Measurements from ENCODE around the gene KCNK6. TPM values are rescaled to one million over a fixed set of nuclear protein-coding genes. Genes with fewer than 3 reads are reported as not detected.

The KCNK6 gene
- polyA plus RNA-seq, 1 donor (not counting 4 experiments of a cell fraction or from before 2014, with no cell fraction given): 23.9 TPM

- Histone ChIP-seq H3K9me1 (ENCODE audit: control insufficient read depth, extremely low read depth, insufficient read depth, low read length) (no peaks in the 10 kb centered on the region), H3K27ac (ENCODE audit: control insufficient read depth, insufficient read depth, low read length) (no peak overlapping the region), H4K20me1 (ENCODE audit: control insufficient read depth, extremely low read depth, insufficient read depth, low read length) (peaks cover 5% of the 10 kb centered on the region), H3K27me3 (ENCODE audit: control insufficient read depth, extremely low read depth, insufficient read depth, low read length) (no peaks in the 10 kb centered on the region), H3K4me2 (ENCODE audit: control insufficient read depth, extremely low read depth, insufficient read depth, low read depth, low read length) (no peak overlapping the region), H2AFZ (ENCODE audit: control insufficient read depth, low read length) (no peak overlapping the region), H3K79me2 (ENCODE audit: control insufficient read depth, insufficient read depth, low read length) (peaks cover 32% of the 10 kb centered on the region), H3K4me1 (ENCODE audit: control insufficient read depth, extremely low read depth, insufficient read depth, low read length) (peaks cover 20% of the 10 kb centered on the region), H3K36me3 (ENCODE audit: control insufficient read depth in 2 of 2, extremely low read depth in 1 of 2, insufficient read depth in 2 of 2, low read length in 2 of 2) (peaks cover 39 to 45% of the 10 kb centered on the region in 2 experiments), H3K9ac (ENCODE audit: control insufficient read depth, extremely low read depth, insufficient read depth, low read length) (no peak overlapping the region), H3K4me3 (ENCODE audit: control insufficient read depth in 2 of 3, extremely low read depth in 1 of 3, insufficient read depth in 2 of 3, low read depth in 1 of 3, low read length in 3 of 3) (no peak overlapping the region), H3K9me3 (ENCODE audit: control insufficient read depth, low read depth, low read length) (no peaks in the 10 kb centered on the region)
- dilution Hi-C loops (cut with MboI; ENCODE audit: extremely low pct_ligation_motif_present, low sequenced_read_pairs): no loop called here
- TF ChIP-seq, protein P1, sequence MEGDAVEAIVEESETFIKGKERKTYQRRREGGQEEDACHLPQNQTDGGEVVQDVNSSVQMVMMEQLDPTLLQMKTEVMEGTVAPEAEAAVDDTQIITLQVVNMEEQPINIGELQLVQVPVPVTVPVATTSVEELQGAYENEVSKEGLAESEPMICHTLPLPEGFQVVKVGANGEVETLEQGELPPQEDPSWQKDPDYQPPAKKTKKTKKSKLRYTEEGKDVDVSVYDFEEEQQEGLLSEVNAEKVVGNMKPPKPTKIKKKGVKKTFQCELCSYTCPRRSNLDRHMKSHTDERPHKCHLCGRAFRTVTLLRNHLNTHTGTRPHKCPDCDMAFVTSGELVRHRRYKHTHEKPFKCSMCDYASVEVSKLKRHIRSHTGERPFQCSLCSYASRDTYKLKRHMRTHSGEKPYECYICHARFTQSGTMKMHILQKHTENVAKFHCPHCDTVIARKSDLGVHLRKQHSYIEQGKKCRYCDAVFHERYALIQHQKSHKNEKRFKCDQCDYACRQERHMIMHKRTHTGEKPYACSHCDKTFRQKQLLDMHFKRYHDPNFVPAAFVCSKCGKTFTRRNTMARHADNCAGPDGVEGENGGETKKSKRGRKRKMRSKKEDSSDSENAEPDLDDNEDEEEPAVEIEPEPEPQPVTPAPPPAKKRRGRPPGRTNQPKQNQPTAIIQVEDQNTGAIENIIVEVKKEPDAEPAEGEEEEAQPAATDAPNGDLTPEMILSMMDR (optimal IDR thresholded peaks at IDR 0.05 in 1 of 3, IDR thresholded peaks at IDR 0.05 in 1 of 3, conservative IDR thresholded peaks at IDR 0.05 in 1 of 3; ENCODE audit: extremely low read depth in 1 of 3, insufficient read depth in 2 of 3, low read length in 3 of 3): no peak
- no peak for TF ChIP-seq EZH2 (IDR thresholded peaks at IDR 0.05; ENCODE audit: low read length)
- DNase-seq (ENCODE audit: low read depth, low spot score): no peak
- no peak for FAIRE-seq
These were observed 6.9 kb downstream of the KCNK6 start for GRCh38 chr19:38326591-38326990.

GRCh38 chr19:38329651-38330050 lies 10.0 kb downstream of the KCNK6 start:
- dilution Hi-C loops (cut with MboI; ENCODE audit: extremely low pct_ligation_motif_present, low sequenced_read_pairs): no loop called here
- FAIRE-seq: no peak
- H3K36me3 ChIP-seq (ENCODE audit: control insufficient read depth in 2 of 2, extremely low read depth in 1 of 2, insufficient read depth in 2 of 2, low read length in 2 of 2): peaks cover 37 to 40% of the 10 kb centered on the region in 2 experiments
- no peaks in the 10 kb centered on the region for H3K27me3 ChIP-seq (ENCODE audit: control insufficient read depth, extremely low read depth, insufficient read depth, low read length)
- peaks cover 2% of the 10 kb centered on the region for H4K20me1 ChIP-seq (ENCODE audit: control insufficient read depth, extremely low read depth, insufficient read depth, low read length)
- TF ChIP-seq, protein P1 (optimal IDR thresholded peaks at IDR 0.05 in 1 of 3, IDR thresholded peaks at IDR 0.05 in 1 of 3, conservative IDR thresholded peaks at IDR 0.05 in 1 of 3; ENCODE audit: extremely low read depth in 1 of 3, insufficient read depth in 2 of 3, low read length in 3 of 3): no peak
- no peak for TF ChIP-seq EZH2 (IDR thresholded peaks at IDR 0.05; ENCODE audit: low read length)
- no peak overlapping the region for H2AFZ ChIP-seq (ENCODE audit: control insufficient read depth, low read length)
- no peaks in the 10 kb centered on the region for H3K9me3 ChIP-seq (ENCODE audit: control insufficient read depth, low read depth, low read length)
- H3K9ac ChIP-seq (ENCODE audit: control insufficient read depth, extremely low read depth, insufficient read depth, low read length): no peak overlapping the region
- no peak overlapping the region for H3K4me2 ChIP-seq (ENCODE audit: control insufficient read depth, extremely low read depth, insufficient read depth, low read depth, low read length)
- H3K27ac ChIP-seq (ENCODE audit: control insufficient read depth, insufficient read depth, low read length): no peak overlapping the region
- DNase-seq (ENCODE audit: low read depth, low spot score): no peak
- no peaks in the 10 kb centered on the region for H3K4me1 ChIP-seq (ENCODE audit: control insufficient read depth, extremely low read depth, insufficient read depth, low read length)
- no peak overlapping the region for H3K4me3 ChIP-seq (ENCODE audit: control insufficient read depth in 2 of 3, extremely low read depth in 1 of 3, insufficient read depth in 2 of 3, low read depth in 1 of 3, low read length in 3 of 3)
- no peaks in the 10 kb centered on the region for H3K9me1 ChIP-seq (ENCODE audit: control insufficient read depth, extremely low read depth, insufficient read depth, low read length)
- peaks cover 9% of the 10 kb centered on the region for H3K79me2 ChIP-seq (ENCODE audit: control insufficient read depth, insufficient read depth, low read length)
